H54 (cell line): ENCODE measurements around the gene RALGDS.

Experiments used
- DNase-seq: peaks from one replicate; pipeline ENCODE4 v3.0.0; 2011; ENCODE audit warnings: low spot score, mixed read lengths; ENCODE audit not compliant: insufficient read length
- FAIRE-seq: peaks from 3 replicates; lab custom pipeline; 2011; peaks lifted over from hg19 to GRCh38; lab: Jason Lieb, UNC
- POLR2A ChIP-seq: IDR thresholded peaks from 2 replicates; pipeline ENCODE4 v1.6.1; 2011; ENCODE audit warnings: low read depth, mild to moderate bottlenecking, low read length

Gene RALGDS

DNA sequence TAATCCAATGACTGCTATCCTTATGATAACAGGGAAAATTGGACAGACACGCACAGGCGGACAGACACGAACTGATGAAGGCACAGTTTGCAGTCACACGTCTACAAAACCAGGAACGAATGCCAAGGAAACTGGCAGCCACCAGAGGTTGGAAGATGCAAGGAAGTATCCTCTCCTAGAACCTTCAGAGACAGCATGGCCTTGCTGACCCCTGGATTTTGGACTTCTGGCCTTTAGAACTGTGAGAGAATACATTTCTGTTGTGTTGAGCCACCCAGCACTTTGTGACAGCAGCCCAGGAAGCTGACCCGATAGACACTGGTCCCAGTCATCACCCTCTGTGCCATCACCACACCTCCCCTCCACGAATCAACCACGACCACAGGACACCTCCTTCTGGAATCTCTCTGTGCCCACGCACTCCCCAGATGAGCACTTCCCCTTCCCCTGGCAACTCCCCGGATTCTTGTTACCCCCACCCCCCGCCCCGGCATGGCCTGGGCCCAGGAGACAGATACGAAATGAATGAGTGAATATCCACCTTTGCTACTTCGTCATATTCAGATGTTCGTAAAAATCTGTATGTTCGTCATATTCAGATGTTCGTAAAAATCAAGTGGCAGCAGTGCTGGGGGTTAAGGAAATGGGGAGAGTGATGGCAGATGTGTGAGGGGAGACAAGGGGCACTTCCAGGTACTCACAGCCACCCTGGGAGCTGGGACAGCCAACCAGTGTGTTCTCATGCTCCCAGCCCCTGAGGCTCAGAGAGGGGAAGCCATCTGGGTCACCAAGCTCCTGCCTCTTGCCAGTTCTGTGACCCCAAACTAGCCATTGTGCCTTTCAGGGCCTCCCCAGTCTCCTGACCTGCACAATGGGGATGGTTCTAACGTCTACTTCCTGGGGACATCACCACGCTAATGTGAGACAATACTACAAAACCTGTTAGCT is 24.1 kb upstream of the RALGDS start:
- FAIRE-seq, result no peak
- no peak for TF ChIP-seq POLR2A
- DNase-seq, result no peak

- FAIRE-seq, result no peak
- peak; percentile 89 for DNase-seq
- TF ChIP-seq POLR2A, result no peak
Measured at GRCh38 chr9:133144142-133144903, 23.3 kb upstream of the RALGDS start.

- no peak for FAIRE-seq
- TF ChIP-seq POLR2A, result no peak
- DNase-seq, result no peak
Measured at GRCh38 chr9:133143639-133144141, 22.6 kb upstream of the RALGDS start.

- FAIRE-seq, result no peak
- no peak for TF ChIP-seq POLR2A
- no peak for DNase-seq
Measured at GRCh38 chr9:133142684-133143622, 21.9 kb upstream of the RALGDS start.

DNA sequence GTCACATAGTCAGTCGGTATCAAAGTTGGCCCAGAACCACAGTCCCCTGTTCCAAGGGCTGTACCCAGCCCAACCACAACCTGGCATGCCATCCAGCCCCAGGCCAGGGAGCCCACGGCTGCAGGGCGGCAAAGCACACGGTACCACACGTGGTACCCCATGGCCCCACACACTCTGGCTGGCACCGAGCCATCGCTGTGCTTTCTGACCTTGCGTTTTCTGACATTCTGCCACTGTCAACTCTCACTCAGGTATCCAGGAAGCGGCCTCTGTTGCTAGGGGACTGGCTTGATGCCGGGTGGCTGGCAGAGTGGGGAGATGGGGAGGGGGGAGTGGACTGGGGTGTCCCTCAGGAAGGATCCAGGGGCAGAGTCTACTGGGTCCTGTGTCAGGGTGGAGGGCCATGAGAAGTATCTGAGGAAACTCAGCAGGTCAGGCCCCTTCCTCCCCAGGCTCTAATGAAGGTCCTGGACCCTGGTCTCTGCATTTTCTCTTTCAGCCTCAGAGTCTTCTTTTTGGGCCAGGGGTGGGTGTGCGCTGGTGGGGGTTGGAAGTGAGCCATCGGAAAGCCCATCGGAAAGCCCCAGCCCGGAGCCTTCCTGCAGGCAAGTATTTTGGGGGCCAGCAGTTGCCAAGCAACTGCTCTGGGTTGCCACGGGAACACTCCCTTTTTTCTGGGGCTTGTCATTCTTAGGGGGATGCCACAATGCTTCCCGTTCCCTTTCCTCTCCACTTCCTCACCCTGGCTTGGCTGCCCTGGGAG is 21.0 kb upstream of the RALGDS start:
- DNase-seq, result no peak
- FAIRE-seq, result no peak
- TF ChIP-seq POLR2A, result no peak

DNA sequence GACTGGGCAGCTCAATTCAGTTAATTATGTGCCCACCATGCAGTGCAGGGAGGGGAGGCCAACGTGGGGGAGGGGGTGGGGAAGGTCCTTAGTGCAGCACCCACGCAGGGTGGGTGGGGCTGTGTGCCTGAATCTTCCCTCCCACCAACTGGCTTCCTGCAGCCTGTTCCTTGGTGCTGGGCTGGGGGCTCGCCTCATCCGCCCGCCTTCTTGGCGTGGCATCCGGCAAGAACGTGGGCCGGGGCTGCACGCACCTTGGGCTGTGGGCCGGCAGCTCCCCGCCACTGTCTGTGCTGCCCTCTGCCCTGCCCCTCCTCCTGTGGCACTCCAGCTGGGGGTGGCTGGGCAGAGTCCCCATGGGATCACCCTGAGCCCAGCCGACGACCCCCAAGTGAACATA is 19.6 kb upstream of the RALGDS start:
- no peak for TF ChIP-seq POLR2A
- FAIRE-seq (no peak), DNase-seq (no peak)

- TF ChIP-seq POLR2A, result no peak
- FAIRE-seq (no peak), DNase-seq (no peak)
Measured at GRCh38 chr9:133140174-133140505, 19.1 kb upstream of the RALGDS start.

GRCh38 chr9:133139246-133140173 is 18.5 kb upstream of the RALGDS start:
- DNase-seq (no peak), FAIRE-seq (no peak)
- TF ChIP-seq POLR2A, result no peak

DNA sequence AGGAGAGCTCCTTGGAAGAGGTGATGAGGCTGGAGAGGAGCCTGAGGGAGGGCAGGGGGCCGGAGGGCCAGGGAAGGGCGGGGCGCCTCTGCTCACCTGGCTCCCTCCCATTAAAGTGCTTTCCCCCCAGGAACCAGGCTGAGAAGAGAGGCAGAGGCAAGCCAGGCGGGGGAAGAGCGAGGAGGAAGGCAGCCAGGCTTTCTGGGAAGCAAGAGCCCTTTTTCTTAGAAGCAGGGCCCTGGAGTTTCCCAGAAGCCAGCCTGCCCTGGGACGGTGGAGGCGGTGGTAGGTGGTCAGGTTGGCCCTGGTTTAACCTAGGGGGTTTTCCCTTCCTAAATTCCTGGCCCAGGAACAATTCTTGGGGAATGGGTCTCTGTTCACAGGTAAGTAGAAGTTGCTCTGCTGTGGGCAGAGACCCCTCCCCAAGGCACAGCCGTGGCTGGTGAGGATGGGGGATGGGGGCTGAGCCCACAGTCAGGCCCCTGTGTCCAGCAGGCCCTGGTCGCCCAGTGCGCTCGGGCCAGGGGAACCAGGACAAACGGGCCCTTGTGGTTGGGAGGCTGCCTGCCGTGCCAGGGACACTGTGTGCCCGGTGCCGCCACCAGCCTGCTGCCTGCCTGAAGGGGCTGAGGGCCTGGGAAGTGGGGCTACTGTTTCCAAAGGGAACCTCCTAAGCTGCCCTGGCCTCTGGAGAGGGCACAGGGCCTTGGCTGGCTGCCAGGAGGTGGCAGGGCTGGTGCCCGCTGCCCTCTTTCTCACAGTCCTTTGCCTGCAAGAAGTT is 16.6 kb upstream of the RALGDS start:
- DNase-seq (no peak), FAIRE-seq (no peak)
- no peak for TF ChIP-seq POLR2A

- peak; percentile 95 for FAIRE-seq
- peak; percentile 96 for DNase-seq
- TF ChIP-seq POLR2A, result no peak
Measured at GRCh38 chr9:133135146-133135745, 14.2 kb upstream of the RALGDS start.
